HEK293 (cell line): ENCODE results near the gene TXNDC15.

Experiments
- EGR2 ChIP-seq: fragments of 450-650 bp; formaldehyde crosslinking; IDR thresholded peaks from 2 replicates; pipeline ENCODE4 v1.5.1; 2016; ENCODE audit warnings: low read depth, missing biosample characterization, missing genetic modification characterization
- GLI4 ChIP-seq: fragments of 450-650 bp; formaldehyde crosslinking; IDR thresholded peaks from 2 replicates; pipeline ENCODE4 v1.5.1; 2016; ENCODE audit warnings: missing biosample characterization, missing genetic modification characterization
- GLIS1 ChIP-seq: fragments of 450-650 bp; formaldehyde crosslinking; IDR thresholded peaks from 2 replicates; pipeline ENCODE4 v1.5.1; 2016; ENCODE audit warnings: missing biosample characterization, missing genetic modification characterization
- IKZF3 ChIP-seq: fragments of 450-650 bp; IDR thresholded peaks from 2 replicates; pipeline ENCODE4 v1.5.0; 2018; ENCODE audit warnings: missing biosample characterization, mild to moderate bottlenecking, missing genetic modification characterization, moderate library complexity
- SCRT1 ChIP-seq: fragments of 450-650 bp; formaldehyde crosslinking; IDR thresholded peaks from 2 replicates; pipeline ENCODE4 v1.5.1; 2016; ENCODE audit warnings: missing biosample characterization, missing genetic modification characterization, borderline replicate concordance
- SP3 ChIP-seq: fragments of 450-650 bp; formaldehyde crosslinking; IDR thresholded peaks from 2 replicates; pipeline ENCODE4 v1.5.1; 2016; ENCODE audit warnings: missing biosample characterization, missing genetic modification characterization
- WT1 ChIP-seq: fragments of 450-650 bp; formaldehyde crosslinking; IDR thresholded peaks from 2 replicates; pipeline ENCODE4 v1.5.1; 2016; ENCODE audit warnings: missing biosample characterization, missing genetic modification characterization
- ZNF132 ChIP-seq: fragments of 450-650 bp; formaldehyde crosslinking; IDR thresholded peaks from 2 replicates; pipeline ENCODE4 v1.5.1; 2017; ENCODE audit warnings: missing biosample characterization, missing genetic modification characterization, borderline replicate concordance
- ZNF16 ChIP-seq: fragments of 450-650 bp; formaldehyde crosslinking; IDR thresholded peaks from 2 replicates; pipeline ENCODE4 v1.5.1; 2016; ENCODE audit warnings: low read depth, missing biosample characterization, missing genetic modification characterization
- ZNF211 ChIP-seq: fragments of 450-650 bp; formaldehyde crosslinking; IDR thresholded peaks from 2 replicates; pipeline ENCODE4 v1.5.1; 2016; ENCODE audit warnings: low read depth, missing biosample characterization, missing genetic modification characterization
- ZNF23 ChIP-seq: fragments of 450-650 bp; formaldehyde crosslinking; IDR thresholded peaks from 2 replicates; pipeline ENCODE4 v1.5.1; 2016; ENCODE audit warnings: missing biosample characterization, missing genetic modification characterization, borderline replicate concordance
- ZNF239 ChIP-seq: fragments of 450-650 bp; formaldehyde crosslinking; IDR thresholded peaks from 2 replicates; pipeline ENCODE4 v1.5.1; 2016; ENCODE audit warnings: missing biosample characterization, missing genetic modification characterization
- ZNF292 ChIP-seq: fragments of 450-650 bp; formaldehyde crosslinking; IDR thresholded peaks from 2 replicates; pipeline ENCODE4 v1.5.1; 2016; ENCODE audit warnings: low read depth, missing biosample characterization, missing genetic modification characterization, borderline replicate concordance
- ZNF394 ChIP-seq: fragments of 450-650 bp; formaldehyde crosslinking; IDR thresholded peaks from 2 replicates; pipeline ENCODE4 v1.5.1; 2016; ENCODE audit warnings: missing biosample characterization, missing genetic modification characterization, mild to moderate bottlenecking, moderate library complexity, borderline replicate concordance
- ZNF571 ChIP-seq: fragments of 450-650 bp; formaldehyde crosslinking; IDR thresholded peaks from 2 replicates; pipeline ENCODE4 v1.5.0; 2017; ENCODE audit warnings: missing biosample characterization, missing genetic modification characterization
- ZNF585B ChIP-seq: fragments of 450-650 bp; formaldehyde crosslinking; IDR thresholded peaks from 2 replicates; pipeline ENCODE4 v1.5.1; 2016; ENCODE audit warnings: missing biosample characterization, missing genetic modification characterization
- ZNF600 ChIP-seq: fragments of 450-650 bp; formaldehyde crosslinking; IDR thresholded peaks from 2 replicates; pipeline ENCODE4 v1.5.1; 2016; ENCODE audit warnings: missing biosample characterization, missing genetic modification characterization
- ZNF610 ChIP-seq: fragments of 450-650 bp; formaldehyde crosslinking; IDR thresholded peaks from 2 replicates; pipeline ENCODE4 v1.5.1; 2016; ENCODE audit warnings: missing biosample characterization, missing genetic modification characterization, borderline replicate concordance
- ZNF621 ChIP-seq: fragments of 450-650 bp; formaldehyde crosslinking; IDR thresholded peaks from 2 replicates; pipeline ENCODE4 v1.5.1; 2017; ENCODE audit warnings: missing biosample characterization, missing genetic modification characterization
- ZNF654 ChIP-seq: fragments of 450-650 bp; formaldehyde crosslinking; IDR thresholded peaks from 2 replicates; pipeline ENCODE4 v1.5.1; 2016; ENCODE audit warnings: low read depth, missing biosample characterization, missing genetic modification characterization
- ZNF701 ChIP-seq: fragments of 450-650 bp; formaldehyde crosslinking; IDR thresholded peaks from 2 replicates; pipeline ENCODE4 v1.5.1; 2016; ENCODE audit warnings: missing biosample characterization, missing genetic modification characterization
- ZNF747 ChIP-seq: fragments of 450-650 bp; formaldehyde crosslinking; IDR thresholded peaks from 2 replicates; pipeline ENCODE4 v1.5.1; 2016; ENCODE audit warnings: missing biosample characterization, missing genetic modification characterization
- ZNF768 ChIP-seq: fragments of 450-650 bp; formaldehyde crosslinking; IDR thresholded peaks from 2 replicates; pipeline ENCODE4 v1.5.1; 2018; ENCODE audit warnings: missing biosample characterization, mild to moderate bottlenecking, missing genetic modification characterization
- ZSCAN16 ChIP-seq: fragments of 450-650 bp; formaldehyde crosslinking; IDR thresholded peaks from 2 replicates; pipeline ENCODE4 v1.5.1; 2016; ENCODE audit warnings: missing biosample characterization, missing genetic modification characterization
- TF ChIP-seq, protein P1 (sequence below): fragments of 450-650 bp; formaldehyde crosslinking; IDR thresholded peaks from 2 replicates; pipeline ENCODE4 v1.5.1; 2017; ENCODE audit warnings: missing biosample characterization, missing genetic modification characterization
- TF ChIP-seq, protein P2 (sequence below): fragments of 450-650 bp; formaldehyde crosslinking; IDR thresholded peaks from 2 replicates; pipeline ENCODE4 v1.5.1; 2016; ENCODE audit warnings: missing biosample characterization, missing genetic modification characterization
- TF ChIP-seq, protein P3 (sequence below): fragments of 450-650 bp; formaldehyde crosslinking; IDR thresholded peaks from 2 replicates; pipeline ENCODE4 v1.5.1; 2016; ENCODE audit warnings: missing biosample characterization, missing genetic modification characterization
- TF ChIP-seq, protein P4 (sequence below): fragments of 450-650 bp; formaldehyde crosslinking; IDR thresholded peaks from 2 replicates; pipeline ENCODE4 v1.5.1; 2016; ENCODE audit warnings: missing biosample characterization, missing genetic modification characterization, borderline replicate concordance
- TF ChIP-seq, protein P5 (sequence below): fragments of 450-650 bp; formaldehyde crosslinking; IDR thresholded peaks from 2 replicates; pipeline ENCODE4 v1.5.1; 2017; ENCODE audit warnings: missing biosample characterization, mild to moderate bottlenecking, missing genetic modification characterization, moderate library complexity
- TF ChIP-seq, protein P6 (sequence below): fragments of 450-650 bp; formaldehyde crosslinking; IDR thresholded peaks from 2 replicates; pipeline ENCODE4 v1.5.1; 2016; ENCODE audit warnings: missing biosample characterization, missing genetic modification characterization

Gene TXNDC15

DNA sequence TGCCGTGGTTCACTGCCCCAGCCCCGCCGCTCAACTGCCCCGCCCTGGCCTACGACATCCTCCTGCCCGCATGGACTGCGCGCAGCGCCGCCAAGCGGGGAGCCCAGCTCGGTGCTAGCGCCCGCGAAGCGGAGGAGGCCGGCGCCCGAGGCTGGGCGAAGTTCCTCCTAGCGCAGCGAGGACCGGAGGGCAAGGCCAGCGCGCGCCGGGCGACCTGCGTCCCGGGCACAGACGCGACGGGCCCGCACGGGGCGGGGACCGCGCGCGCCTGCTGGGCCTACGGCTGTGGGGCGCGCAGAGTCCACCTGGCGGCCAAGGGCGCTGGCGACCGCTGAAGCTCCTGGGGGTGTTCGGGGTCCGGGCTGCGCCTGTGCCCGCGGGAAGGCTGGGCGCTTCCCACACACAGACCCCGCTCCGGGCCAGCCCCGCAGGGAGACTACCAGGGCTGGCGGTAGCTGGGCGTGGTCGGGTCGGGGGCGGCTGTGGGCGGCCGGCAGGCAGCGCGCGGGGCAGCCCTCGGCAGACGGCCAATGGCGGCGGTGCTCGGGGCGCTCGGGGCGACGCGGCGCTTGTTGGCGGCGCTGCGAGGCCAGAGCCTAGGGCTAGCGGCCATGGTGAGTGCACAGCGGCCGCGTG is 30.6 kb downstream of the TXNDC15 start, which contains the start of gene PCBD2 (continued):
- TF ChIP-seq, protein P1, sequence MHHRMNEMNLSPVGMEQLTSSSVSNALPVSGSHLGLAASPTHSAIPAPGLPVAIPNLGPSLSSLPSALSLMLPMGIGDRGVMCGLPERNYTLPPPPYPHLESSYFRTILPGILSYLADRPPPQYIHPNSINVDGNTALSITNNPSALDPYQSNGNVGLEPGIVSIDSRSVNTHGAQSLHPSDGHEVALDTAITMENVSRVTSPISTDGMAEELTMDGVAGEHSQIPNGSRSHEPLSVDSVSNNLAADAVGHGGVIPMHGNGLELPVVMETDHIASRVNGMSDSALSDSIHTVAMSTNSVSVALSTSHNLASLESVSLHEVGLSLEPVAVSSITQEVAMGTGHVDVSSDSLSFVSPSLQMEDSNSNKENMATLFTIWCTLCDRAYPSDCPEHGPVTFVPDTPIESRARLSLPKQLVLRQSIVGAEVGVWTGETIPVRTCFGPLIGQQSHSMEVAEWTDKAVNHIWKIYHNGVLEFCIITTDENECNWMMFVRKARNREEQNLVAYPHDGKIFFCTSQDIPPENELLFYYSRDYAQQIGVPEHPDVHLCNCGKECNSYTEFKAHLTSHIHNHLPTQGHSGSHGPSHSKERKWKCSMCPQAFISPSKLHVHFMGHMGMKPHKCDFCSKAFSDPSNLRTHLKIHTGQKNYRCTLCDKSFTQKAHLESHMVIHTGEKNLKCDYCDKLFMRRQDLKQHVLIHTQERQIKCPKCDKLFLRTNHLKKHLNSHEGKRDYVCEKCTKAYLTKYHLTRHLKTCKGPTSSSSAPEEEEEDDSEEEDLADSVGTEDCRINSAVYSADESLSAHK (tag by site-specific recombination): no peak
- no peak for TF ChIP-seq ZNF585B (tag by site-specific recombination)
- TF ChIP-seq SP3 (tag by site-specific recombination): peak; percentile 21; the same call in 1 of the 2 replicates
- no peak for TF ChIP-seq ZNF132
- TF ChIP-seq EGR2 (tag by site-specific recombination): peak; percentile 54; the same call in 1 of the 2 replicates
- TF ChIP-seq ZNF292: no peak
- no peak for TF ChIP-seq ZNF747 (tag by site-specific recombination)
- TF ChIP-seq ZNF621 (tag by site-specific recombination): no peak
- no peak for TF ChIP-seq ZNF701
- no peak for TF ChIP-seq ZNF16 (tag by site-specific recombination)
- TF ChIP-seq ZNF654 (tag by site-specific recombination): peak; percentile 50
- TF ChIP-seq GLIS1: peak; percentile 52; the same call in 1 of the 2 replicates
- no peak for TF ChIP-seq ZNF600 (tag by site-specific recombination)
- TF ChIP-seq, protein P2, sequence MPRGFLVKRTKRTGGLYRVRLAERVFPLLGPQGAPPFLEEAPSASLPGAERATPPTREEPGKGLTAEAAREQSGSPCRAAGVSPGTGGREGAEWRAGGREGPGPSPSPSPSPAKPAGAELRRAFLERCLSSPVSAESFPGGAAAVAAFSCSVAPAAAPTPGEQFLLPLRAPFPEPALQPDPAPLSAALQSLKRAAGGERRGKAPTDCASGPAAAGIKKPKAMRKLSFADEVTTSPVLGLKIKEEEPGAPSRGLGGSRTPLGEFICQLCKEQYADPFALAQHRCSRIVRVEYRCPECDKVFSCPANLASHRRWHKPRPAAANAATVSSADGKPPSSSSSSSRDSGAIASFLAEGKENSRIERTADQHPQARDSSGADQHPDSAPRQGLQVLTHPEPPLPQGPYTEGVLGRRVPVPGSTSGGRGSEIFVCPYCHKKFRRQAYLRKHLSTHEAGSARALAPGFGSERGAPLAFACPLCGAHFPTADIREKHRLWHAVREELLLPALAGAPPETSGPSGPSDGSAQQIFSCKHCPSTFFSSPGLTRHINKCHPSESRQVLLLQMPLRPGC (tag by site-specific recombination): no peak
- no peak for TF ChIP-seq ZNF239 (tag by site-specific recombination)
- TF ChIP-seq, protein P3, sequence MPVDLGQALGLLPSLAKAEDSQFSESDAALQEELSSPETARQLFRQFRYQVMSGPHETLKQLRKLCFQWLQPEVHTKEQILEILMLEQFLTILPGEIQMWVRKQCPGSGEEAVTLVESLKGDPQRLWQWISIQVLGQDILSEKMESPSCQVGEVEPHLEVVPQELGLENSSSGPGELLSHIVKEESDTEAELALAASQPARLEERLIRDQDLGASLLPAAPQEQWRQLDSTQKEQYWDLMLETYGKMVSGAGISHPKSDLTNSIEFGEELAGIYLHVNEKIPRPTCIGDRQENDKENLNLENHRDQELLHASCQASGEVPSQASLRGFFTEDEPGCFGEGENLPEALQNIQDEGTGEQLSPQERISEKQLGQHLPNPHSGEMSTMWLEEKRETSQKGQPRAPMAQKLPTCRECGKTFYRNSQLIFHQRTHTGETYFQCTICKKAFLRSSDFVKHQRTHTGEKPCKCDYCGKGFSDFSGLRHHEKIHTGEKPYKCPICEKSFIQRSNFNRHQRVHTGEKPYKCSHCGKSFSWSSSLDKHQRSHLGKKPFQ (tag by site-specific recombination): no peak
- TF ChIP-seq, protein P4, sequence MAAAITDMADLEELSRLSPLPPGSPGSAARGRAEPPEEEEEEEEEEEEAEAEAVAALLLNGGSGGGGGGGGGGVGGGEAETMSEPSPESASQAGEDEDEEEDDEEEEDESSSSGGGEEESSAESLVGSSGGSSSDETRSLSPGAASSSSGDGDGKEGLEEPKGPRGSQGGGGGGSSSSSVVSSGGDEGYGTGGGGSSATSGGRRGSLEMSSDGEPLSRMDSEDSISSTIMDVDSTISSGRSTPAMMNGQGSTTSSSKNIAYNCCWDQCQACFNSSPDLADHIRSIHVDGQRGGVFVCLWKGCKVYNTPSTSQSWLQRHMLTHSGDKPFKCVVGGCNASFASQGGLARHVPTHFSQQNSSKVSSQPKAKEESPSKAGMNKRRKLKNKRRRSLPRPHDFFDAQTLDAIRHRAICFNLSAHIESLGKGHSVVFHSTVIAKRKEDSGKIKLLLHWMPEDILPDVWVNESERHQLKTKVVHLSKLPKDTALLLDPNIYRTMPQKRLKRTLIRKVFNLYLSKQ: no peak
- no peak for TF ChIP-seq ZNF571 (tag by site-specific recombination)
- no peak for TF ChIP-seq WT1 (tag by site-specific recombination)
- TF ChIP-seq ZSCAN16 (tag by site-specific recombination): peak; percentile 56; the same call in 1 of the 2 replicates
- TF ChIP-seq ZNF23 (tag by site-specific recombination): no peak
- no peak for TF ChIP-seq ZNF610 (tag by site-specific recombination)
- peak; percentile 54 for TF ChIP-seq IKZF3
- TF ChIP-seq ZNF768 (tag by site-specific recombination): no peak
- no peak for TF ChIP-seq SCRT1 (tag by site-specific recombination)
- TF ChIP-seq, protein P5, sequence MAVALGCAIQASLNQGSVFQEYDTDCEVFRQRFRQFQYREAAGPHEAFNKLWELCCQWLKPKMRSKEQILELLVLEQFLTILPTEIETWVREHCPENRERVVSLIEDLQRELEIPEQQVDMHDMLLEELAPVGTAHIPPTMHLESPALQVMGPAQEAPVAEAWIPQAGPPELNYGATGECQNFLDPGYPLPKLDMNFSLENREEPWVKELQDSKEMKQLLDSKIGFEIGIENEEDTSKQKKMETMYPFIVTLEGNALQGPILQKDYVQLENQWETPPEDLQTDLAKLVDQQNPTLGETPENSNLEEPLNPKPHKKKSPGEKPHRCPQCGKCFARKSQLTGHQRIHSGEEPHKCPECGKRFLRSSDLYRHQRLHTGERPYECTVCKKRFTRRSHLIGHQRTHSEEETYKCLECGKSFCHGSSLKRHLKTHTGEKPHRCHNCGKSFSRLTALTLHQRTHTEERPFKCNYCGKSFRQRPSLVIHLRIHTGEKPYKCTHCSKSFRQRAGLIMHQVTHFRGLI (tag by site-specific recombination): peak; percentile 76
- TF ChIP-seq GLI4 (tag by site-specific recombination): no peak
- TF ChIP-seq ZNF211 (tag by site-specific recombination): no peak
- TF ChIP-seq, protein P6, sequence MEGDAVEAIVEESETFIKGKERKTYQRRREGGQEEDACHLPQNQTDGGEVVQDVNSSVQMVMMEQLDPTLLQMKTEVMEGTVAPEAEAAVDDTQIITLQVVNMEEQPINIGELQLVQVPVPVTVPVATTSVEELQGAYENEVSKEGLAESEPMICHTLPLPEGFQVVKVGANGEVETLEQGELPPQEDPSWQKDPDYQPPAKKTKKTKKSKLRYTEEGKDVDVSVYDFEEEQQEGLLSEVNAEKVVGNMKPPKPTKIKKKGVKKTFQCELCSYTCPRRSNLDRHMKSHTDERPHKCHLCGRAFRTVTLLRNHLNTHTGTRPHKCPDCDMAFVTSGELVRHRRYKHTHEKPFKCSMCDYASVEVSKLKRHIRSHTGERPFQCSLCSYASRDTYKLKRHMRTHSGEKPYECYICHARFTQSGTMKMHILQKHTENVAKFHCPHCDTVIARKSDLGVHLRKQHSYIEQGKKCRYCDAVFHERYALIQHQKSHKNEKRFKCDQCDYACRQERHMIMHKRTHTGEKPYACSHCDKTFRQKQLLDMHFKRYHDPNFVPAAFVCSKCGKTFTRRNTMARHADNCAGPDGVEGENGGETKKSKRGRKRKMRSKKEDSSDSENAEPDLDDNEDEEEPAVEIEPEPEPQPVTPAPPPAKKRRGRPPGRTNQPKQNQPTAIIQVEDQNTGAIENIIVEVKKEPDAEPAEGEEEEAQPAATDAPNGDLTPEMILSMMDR (tag by site-specific recombination): peak; percentile 96
- TF ChIP-seq ZNF394: no peak
